ENCODE results near the gene CCT7. TPM values are rescaled to one million over a fixed set of nuclear protein-coding genes. Genes with fewer than 3 reads are reported as not detected.

The CCT7 gene
- polyA plus RNA-seq, 1 of the 3 experiments (the other 2 are of a cell fraction) = 369 TPM

- no peaks in the 10 kb centered on the region for H3F3A ChIP-seq (replicated peaks; ENCODE audit: insufficient read depth)
- POLR2A ChIA-PET = no interaction called here
- no peaks in the 10 kb centered on the region for H3K79me2 ChIP-seq (ENCODE audit: insufficient read depth)
- H3K27ac ChIP-seq (ENCODE audit: low read depth in 2 of 2, low read length in 1 of 2) = no peak overlapping the region
- H3K4me3 ChIP-seq (ENCODE audit: low read depth in 2 of 2, low read length in 1 of 2) = no peak overlapping the region
- H2AFZ ChIP-seq (ENCODE audit: low read depth) = no peak overlapping the region
- no peak for DNase-seq
- H3K9ac ChIP-seq = no peak overlapping the region
- H4K20me1 ChIP-seq (ENCODE audit: insufficient read depth) = no peaks in the 10 kb centered on the region
- peaks cover 0 to 5% of the 10 kb centered on the region in 2 experiments for H3K36me3 ChIP-seq (replicated peaks in 1 of 2; ENCODE audit: control insufficient read depth in 1 of 2, insufficient read depth in 2 of 2, low read length in 1 of 2)
- H3K9me3 ChIP-seq = no peaks in the 10 kb centered on the region
- TF ChIP-seq IRF3 (IDR thresholded peaks at IDR 0.05; ENCODE audit: low read depth, low read length) (no peak), NRF1 (IDR thresholded peaks at IDR 0.05; ENCODE audit: low read depth, low read length) (no peak), SIN3A (IDR thresholded peaks at IDR 0.05; ENCODE audit: borderline replicate concordance, low read depth, low read length) (no peak), GABPA (IDR thresholded peaks at IDR 0.05; ENCODE audit: low read depth) (no peak), FOSL2 (IDR thresholded peaks at IDR 0.05; ENCODE audit: borderline replicate concordance, low read depth) (no peak)
- WGBS (ENCODE audit: low lambda C conversion rate) = 98% methylated on average over 4 of the region's 4 CpGs
- no peaks in the 10 kb centered on the region for H3K27me3 ChIP-seq (ENCODE audit: insufficient read depth)
- H3K9me2 ChIP-seq = no peaks in the 10 kb centered on the region
- CTCF ChIA-PET = interaction anchor here (0.7 to 2.1 kb wide), 7 partner anchors 12 to 49 kb away, joined by 3 to 9 read pairs (median 4); partner anchors contain the start of gene PRADC1
- H3K4me2 ChIP-seq = no peak overlapping the region
- H3K4me1 ChIP-seq (ENCODE audit: control insufficient read depth in 1 of 2, insufficient read depth in 2 of 2, low read depth in 1 of 2, low read length in 1 of 2) = no peaks in the 10 kb centered on the region
These were observed 25.7 kb downstream of the CCT7 start for GRCh38 chr2:73259704-73260337.

GRCh38 chr2:73260338-73260984, 26.4 kb downstream of the CCT7 start:
- Histone ChIP-seq H3K4me2 (no peak overlapping the region), H2AFZ (ENCODE audit: low read depth) (no peak overlapping the region), H4K20me1 (ENCODE audit: insufficient read depth) (no peaks in the 10 kb centered on the region), H3K4me1 (ENCODE audit: control insufficient read depth in 1 of 2, insufficient read depth in 2 of 2, low read depth in 1 of 2, low read length in 1 of 2) (no peaks in the 10 kb centered on the region), H3K27me3 (ENCODE audit: insufficient read depth) (no peaks in the 10 kb centered on the region), H3K79me2 (ENCODE audit: insufficient read depth) (no peaks in the 10 kb centered on the region), H3K4me3 (ENCODE audit: low read depth in 2 of 2, low read length in 1 of 2) (no peak overlapping the region), H3K36me3 (replicated peaks in 1 of 2; ENCODE audit: control insufficient read depth in 1 of 2, insufficient read depth in 2 of 2, low read length in 1 of 2) (peaks cover 0 to under 1% of the 10 kb centered on the region in 2 experiments), H3K9me2 (no peaks in the 10 kb centered on the region), H3K27ac (ENCODE audit: low read depth in 2 of 2, low read length in 1 of 2) (no peak overlapping the region), H3F3A (replicated peaks; ENCODE audit: insufficient read depth) (no peaks in the 10 kb centered on the region), H3K9me3 (no peaks in the 10 kb centered on the region), H3K9ac (no peak overlapping the region)
- WGBS (ENCODE audit: low lambda C conversion rate) = 45% methylated on average over 5 of the region's 17 CpGs
- ChIA-PET POLR2A (no interaction called here), CTCF (interaction anchor here (0.6 to 2.1 kb wide), 5 partner anchors 14 to 50 kb away, joined by 3 to 9 read pairs (median 6); partner anchors contain the start of gene PRADC1)
- DNase-seq = peak; percentile 74
- TF ChIP-seq RAD21 (IDR thresholded peaks at IDR 0.05; ENCODE audit: low read length) (peak; percentile 65), RCOR1 (IDR thresholded peaks at IDR 0.05; ENCODE audit: low read length) (no peak), USF2 (IDR thresholded peaks at IDR 0.05; ENCODE audit: borderline replicate concordance, low read depth, low read length) (no peak), MAX (IDR thresholded peaks at IDR 0.05; ENCODE audit: low read depth) (peak; percentile 67; the same call in 1 of the 2 replicates), CTCF (IDR thresholded peaks at IDR 0.05) (peak; percentile 52), TEAD4 (IDR thresholded peaks at IDR 0.05; ENCODE audit: borderline replicate concordance, insufficient read depth) (no peak), RXRA (IDR thresholded peaks at IDR 0.05; ENCODE audit: borderline replicate concordance, low read depth) (no peak), ELF1 (IDR thresholded peaks at IDR 0.05) (no peak), SMC3 (IDR thresholded peaks at IDR 0.05; ENCODE audit: low read depth, low read length) (peak; percentile 20; the same call in 1 of the 2 replicates), MXI1 (IDR thresholded peaks at IDR 0.05; ENCODE audit: low read depth, low read length) (no peak), FOSL2 (IDR thresholded peaks at IDR 0.05; ENCODE audit: borderline replicate concordance, low read depth) (no peak), USF1 (IDR thresholded peaks at IDR 0.05; ENCODE audit: borderline replicate concordance, low read depth) (peak; percentile 25; the same call in 1 of the 2 replicates), REST (IDR thresholded peaks at IDR 0.05; ENCODE audit: low read depth, low read length) (no peak)
